Hepatocyte (in vitro differentiated cells): ENCODE data around the gene HNRNPA3. TPM values are rescaled to one million over a fixed set of nuclear protein-coding genes. Genes with fewer than 3 reads are reported as not detected.
A peak's percentile ranks its signal among the peaks of the same experiment; 100 is the strongest.

Source experiments
- DNase-seq: peaks from one replicate; pipeline ENCODE4 v3.0.0-alpha.2; 2016; ENCODE audit warnings: low spot score
- H2AFZ ChIP-seq: fragments of 200-600 bp; sonication (generic); 2 replicates; pipeline ENCODE4 v1.6.0; 2016; ENCODE audit warnings: antibody characterized with exemption, mild to moderate bottlenecking
- H3K27ac ChIP-seq: fragments of 200-600 bp; sonication (generic); 2 replicates; pipeline ENCODE4 v1.5.1; 2016; ENCODE audit warnings: mild to moderate bottlenecking
- H3K27me3 ChIP-seq: fragments of 200-600 bp; sonication (generic); 2 replicates; pipeline ENCODE4 v1.6.1; 2016
- H3K36me3 ChIP-seq: fragments of 200-600 bp; sonication (generic); replicated peaks from 2 replicates; pipeline ENCODE4 v1.5.1; 2016; ENCODE audit warnings: low read depth; ENCODE audit not compliant: insufficient read depth
- H3K4me1 ChIP-seq: fragments of 200-600 bp; sonication (generic); 2 replicates; pipeline ENCODE4 v1.5.1; 2016; ENCODE audit warnings: mild to moderate bottlenecking, moderate library complexity; ENCODE audit not compliant: insufficient read depth
- H3K4me2 ChIP-seq: fragments of 200-600 bp; sonication (generic); 2 replicates; pipeline ENCODE4 v1.6.0; 2016
- H3K4me3 ChIP-seq: fragments of 200-600 bp; sonication (generic); 2 replicates; pipeline ENCODE4 v1.5.1; 2016; ENCODE audit warnings: mild to moderate bottlenecking
- H3K79me2 ChIP-seq: fragments of 200-600 bp; sonication (generic); 2 replicates; pipeline ENCODE4 v1.6.0; 2017; ENCODE audit warnings: mild to moderate bottlenecking
- H3K9me2 ChIP-seq: fragments of 200-600 bp; sonication (generic); replicated peaks from 2 replicates; pipeline ENCODE4 v1.6.0; 2017; ENCODE audit warnings: mild to moderate bottlenecking; ENCODE audit not compliant: insufficient read depth
- H3K9me3 ChIP-seq: fragments of 200-600 bp; sonication (generic); 2 replicates; pipeline ENCODE4 v1.5.1; 2016; ENCODE audit warnings: low read depth, mild to moderate bottlenecking
- H4K20me1 ChIP-seq: fragments of 200-600 bp; sonication (generic); 2 replicates; pipeline ENCODE4 v1.6.0; 2016; ENCODE audit warnings: mild to moderate bottlenecking; ENCODE audit not compliant: insufficient read depth, poor library complexity, severe bottlenecking
- CTCF ChIP-seq: fragments of 200-600 bp; sonication (generic); IDR thresholded peaks from 2 replicates; pipeline ENCODE4 v1.5.1; 2016; ENCODE audit warnings: antibody characterized with exemption, mild to moderate bottlenecking; ENCODE audit not compliant: poor library complexity
- EZH2 ChIP-seq: fragments of 200-600 bp; sonication (generic); IDR thresholded peaks from 2 replicates; pipeline ENCODE4 v1.6.1; 2016; ENCODE audit warnings: antibody characterized with exemption, mild to moderate bottlenecking, borderline replicate concordance
- EZH2phosphoT487 ChIP-seq: fragments of 200-600 bp; sonication (generic); IDR thresholded peaks from one replicate; pipeline ENCODE4 v1.6.1; 2018; ENCODE audit warnings: antibody characterized with exemption, mild to moderate bottlenecking, low read depth, moderate library complexity; ENCODE audit not compliant: unreplicated experiment, severe bottlenecking
- WGBS: methylation state at CpG from one replicate; pipeline ENCODE4 v1.1.6; 2016; ENCODE audit warnings: low lambda C conversion rate; ENCODE audit errors: missing lambda C conversion rate; 5-methylcytosine and 5-hydroxymethylcytosine counted together
- polyA plus RNA-seq: library from polyadenylated mRNA; unstranded; fragments of >200 nt; fragmentation: Nextera tagmentation; extraction: Ambion mirVana; gene quantifications from 2 replicates; pipeline ENCODE4 v1.2.1, GENCODE V29; 2016
- total RNA-seq: library from RNA; depleted of rRNA; stranded (reverse); fragments of >200 nt; gene quantifications from 2 replicates; pipeline ENCODE4 v1.2.3, GENCODE V29; 2014

HNRNPA3 gene
- total and polyA plus RNA-seq, 2 experiments from 2014 or later, result 56.1 to 59.5 TPM

GRCh38 chr2:177165721-177166711 lies 46.6 kb upstream of the HNRNPA3 start:
- Histone ChIP-seq H3K9me2 (no peaks in the 10 kb centered on the region), H3K36me3 (no peaks in the 10 kb centered on the region), H2AFZ (peak overlapping the region; percentile 24), H3K4me1 (peaks cover 36% of the 10 kb centered on the region), H3K4me2 (peak overlapping the region; percentile 70), H3K27me3 (no peaks in the 10 kb centered on the region), H4K20me1 (no peaks in the 10 kb centered on the region), H3K27ac (peak overlapping the region; percentile 82), H3K4me3 (peak overlapping the region; percentile 17), H3K9me3 (no peaks in the 10 kb centered on the region), H3K79me2 (no peaks in the 10 kb centered on the region)
- no peak for TF ChIP-seq EZH2phosphoT487
- TF ChIP-seq CTCF, result no peak
- TF ChIP-seq EZH2, result no peak
- WGBS, result 43% methylated on average over 8 of the region's 8 CpGs
- peak; percentile 37 for DNase-seq

GRCh38 chr2:177169810-177170514 lies 42.6 kb upstream of the HNRNPA3 start:
- no peaks in the 10 kb centered on the region for H3K79me2 ChIP-seq
- 71% methylated on average over 7 of the region's 7 CpGs for WGBS
- TF ChIP-seq CTCF (no peak), EZH2phosphoT487 (no peak), EZH2 (no peak)
- peak overlapping the region; percentile 36 for H2AFZ ChIP-seq
- no peak overlapping the region for H3K4me3 ChIP-seq
- no peaks in the 10 kb centered on the region for H3K9me2 ChIP-seq
- no peaks in the 10 kb centered on the region for H3K27me3 ChIP-seq
- H3K36me3 ChIP-seq, result no peaks in the 10 kb centered on the region
- H4K20me1 ChIP-seq, result no peaks in the 10 kb centered on the region
- DNase-seq, result peak; percentile 26
- H3K4me1 ChIP-seq, result peaks cover 33% of the 10 kb centered on the region
- no peak overlapping the region for H3K4me2 ChIP-seq
- H3K27ac ChIP-seq, result peak overlapping the region; percentile 57
- H3K9me3 ChIP-seq, result no peaks in the 10 kb centered on the region

DNA sequence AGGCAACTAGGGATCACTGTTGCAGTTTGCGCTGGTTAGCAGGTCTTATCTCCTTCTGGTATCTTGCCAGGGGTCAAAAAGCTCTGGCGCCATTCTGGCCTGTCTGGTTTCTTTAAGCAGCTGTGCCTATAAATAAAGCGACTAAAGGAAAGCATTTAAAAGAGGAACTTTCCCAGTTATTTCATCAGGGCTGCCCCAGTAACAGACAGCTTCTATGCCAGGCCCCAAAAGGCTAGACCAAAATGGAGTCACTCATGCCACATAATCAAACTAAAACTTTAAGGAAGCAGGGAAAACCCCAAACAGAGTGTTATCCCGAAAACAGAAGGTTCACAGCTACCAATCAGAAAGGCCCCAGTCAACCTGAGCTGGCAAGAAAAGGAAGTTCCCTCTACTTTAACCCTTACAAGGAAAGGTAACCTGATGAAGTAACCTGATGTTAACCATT lies 41.2 kb upstream of the HNRNPA3 start:
- Histone ChIP-seq H3K27me3 (no peaks in the 10 kb centered on the region), H3K4me1 (peaks cover 19% of the 10 kb centered on the region), H3K79me2 (no peaks in the 10 kb centered on the region), H3K4me3 (no peak overlapping the region), H4K20me1 (no peaks in the 10 kb centered on the region), H3K9me2 (no peaks in the 10 kb centered on the region), H3K27ac (peak overlapping the region; percentile 57), H3K9me3 (no peaks in the 10 kb centered on the region), H2AFZ (no peak overlapping the region), H3K36me3 (no peaks in the 10 kb centered on the region), H3K4me2 (no peak overlapping the region)
- 68% methylated on average over 4 of the region's 4 CpGs for WGBS
- TF ChIP-seq CTCF, result no peak
- no peak for DNase-seq
